K562 (cell line): ENCODE data around the gene ZDHHC1. TPM values are rescaled to one million over a fixed set of nuclear protein-coding genes. Genes with fewer than 3 reads are reported as not detected.

Experiments
- BRCA1 ChIP-seq, 2 experiments: fragments of 450-650 bp in 1 of 2; sonication (generic) in 1 of 2; formaldehyde crosslinking in 1 of 2; IDR thresholded peaks; 2 replicates each; pipeline versions ENCODE4 v1.5.0 to v1.6.1; 2017 to 2020; ENCODE audit warnings: mild to moderate bottlenecking in 1 of 2, missing genetic modification reagents in 1 of 2
- COPS2 ChIP-seq: fragments of 450-650 bp; conservative IDR thresholded peaks from 2 replicates; pipeline ENCODE4 v1.6.1; 2016; ENCODE audit warnings: mild to moderate bottlenecking, moderate library complexity
- MAZ ChIP-seq, 2 experiments: fragments of 450-650 bp in 1 of 2; sonication (generic) in 1 of 2; formaldehyde crosslinking; IDR thresholded peaks in 1 of 2; conservative IDR thresholded peaks in 1 of 2; 2 replicates each; pipeline versions ENCODE4 v1.4.0 to v1.5.0; 2020; ENCODE audit warnings: mild to moderate bottlenecking in 1 of 2, missing genetic modification reagents in 1 of 2
- RB1 ChIP-seq: fragments of 450-650 bp; IDR thresholded peaks from 2 replicates; pipeline ENCODE4 v1.6.1; 2017; ENCODE audit warnings: low read depth, mild to moderate bottlenecking
- RBFOX2 ChIP-seq: fragments of 200-400 bp; formaldehyde crosslinking; IDR thresholded peaks from 2 replicates; pipeline ENCODE4 v1.6.1; 2017; ENCODE audit warnings: low read depth, mild to moderate bottlenecking, low read length, moderate library complexity
- SETDB1 ChIP-seq: IDR thresholded peaks from one replicate; pipeline ENCODE4 v1.6.1; 2012; ENCODE audit warnings: low read length, control low read depth, inconsistent platforms
- SMARCA5 ChIP-seq: fragments of 450-650 bp; IDR thresholded peaks from 2 replicates; pipeline ENCODE4 v1.6.1; 2016
- YY1 ChIP-seq, 3 experiments: IDR thresholded peaks; 2 replicates each; pipeline ENCODE4 v1.6.1; 2011; ENCODE audit warnings: low read length in 2 of 3, mild to moderate bottlenecking in 2 of 3, moderate library complexity in 2 of 3, borderline replicate concordance in 1 of 3, control low read depth in 1 of 3, low read depth in 1 of 3; ENCODE audit not compliant: insufficient read depth in 3 of 3, insufficient replicate concordance in 2 of 3, control insufficient read depth in 1 of 3, insufficient read length in 1 of 3; ENCODE audit errors: extremely low read depth in 1 of 3
- ZBTB1 ChIP-seq: sonication (generic); formaldehyde crosslinking; IDR thresholded peaks from 2 replicates; pipeline ENCODE4 v1.8.1; 2023; ENCODE audit warnings: missing genetic modification reagents, low read depth, mild to moderate bottlenecking, borderline replicate concordance
- polyA plus RNA-seq, 8 experiments: library from polyadenylated mRNA; depleted of rRNA in 4 of 8; stranded (reverse) in 5 of 8; unstranded in 3 of 8; fragments of >200 nt; fragmentation: Nextera tagmentation in 2 of 8; fragmentation: Illumina TruSeq in 1 of 8; extraction: Ambion mirVana in 2 of 8; extraction: Trizol in 1 of 8; gene quantifications; 2 replicates each; pipeline versions ENCODE4 v1.2.1 to v1.2.3, GENCODE V29; 2011 to 2014; ENCODE audit warnings: inconsistent platforms in 1 of 8, missing spikeins in 1 of 8
- total RNA-seq, 7 experiments: library from RNA; depleted of rRNA in 6 of 7; stranded (reverse); fragments of >200 nt in 6 of 7; fragmentation: Illumina TruSeq in 2 of 7; extraction: Trizol in 2 of 7; gene quantifications; 2 replicates each; pipeline versions ENCODE4 v1.2.1 to v1.2.3, GENCODE V29; 2011 to 2021; ENCODE audit warnings: low replicate concordance in 1 of 7
- TF ChIP-seq, protein P1 (sequence below), 2 experiments: fragments of 450-650 bp; formaldehyde crosslinking in 1 of 2; IDR thresholded peaks; 2 replicates each; pipeline versions ENCODE4 v1.4.0 to v1.6.1; 2014 to 2020; ENCODE audit warnings: mild to moderate bottlenecking in 2 of 2, borderline replicate concordance in 1 of 2, low read depth in 1 of 2
- TF ChIP-seq, protein P2 (sequence below), 3 experiments: fragments of 200-800 bp in 1 of 3; fragments of 250-450 bp in 1 of 3; fragments of 450-650 bp in 1 of 3; sonication (Bioruptor Pico) in 1 of 3; sonication (Bioruptor generic) in 1 of 3; formaldehyde crosslinking in 1 of 3; IDR thresholded peaks; 2 replicates each; pipeline versions ENCODE4 v1.6.1 to v1.8.0; 2016 to 2022; ENCODE audit warnings: mild to moderate bottlenecking in 2 of 3, missing genetic modification characterization in 2 of 3, missing compliant biosample characterization in 1 of 3, moderate library complexity in 1 of 3
- TF ChIP-seq, protein P3 (sequence below): fragments of 250-450 bp; sonication (Bioruptor Pico); IDR thresholded peaks from 2 replicates; pipeline ENCODE4 v1.8.0; 2022; ENCODE audit warnings: inconsistent platforms

The ZDHHC1 gene
- total and polyA plus RNA-seq, 9 of the 15 experiments (the other 6 are each of a cell fraction or from before 2014, with no cell fraction given): 0.06 to 0.77 (median 0.25) TPM; not detected in 4

DNA sequence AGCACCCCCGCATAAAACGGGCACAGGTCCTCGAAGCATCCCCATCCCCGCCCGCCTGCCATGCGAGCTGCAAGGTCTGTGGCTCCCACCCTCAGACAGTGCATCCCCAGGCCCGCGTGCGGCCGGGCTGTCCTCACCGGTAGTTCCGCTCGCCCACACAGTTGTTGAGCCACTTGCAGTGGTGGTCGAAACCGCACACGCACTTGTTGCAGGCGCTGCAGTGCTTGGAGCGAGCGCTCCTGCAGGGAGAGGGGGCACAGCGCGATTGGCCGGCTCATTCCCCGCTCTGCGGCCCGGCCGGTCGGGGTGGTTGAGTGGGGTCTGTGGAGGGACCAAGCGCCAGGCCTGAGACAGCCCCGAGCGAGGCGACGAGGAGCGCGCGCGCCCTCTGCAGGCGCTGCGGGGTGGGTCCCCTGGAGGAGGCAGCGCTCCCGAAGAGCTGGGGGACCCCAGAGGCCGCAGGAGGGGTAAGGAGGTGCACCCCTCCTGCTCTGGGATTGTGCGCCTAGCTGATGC, 17.0 kb downstream of the ZDHHC1 start (continued):
- TF ChIP-seq, protein P1, sequence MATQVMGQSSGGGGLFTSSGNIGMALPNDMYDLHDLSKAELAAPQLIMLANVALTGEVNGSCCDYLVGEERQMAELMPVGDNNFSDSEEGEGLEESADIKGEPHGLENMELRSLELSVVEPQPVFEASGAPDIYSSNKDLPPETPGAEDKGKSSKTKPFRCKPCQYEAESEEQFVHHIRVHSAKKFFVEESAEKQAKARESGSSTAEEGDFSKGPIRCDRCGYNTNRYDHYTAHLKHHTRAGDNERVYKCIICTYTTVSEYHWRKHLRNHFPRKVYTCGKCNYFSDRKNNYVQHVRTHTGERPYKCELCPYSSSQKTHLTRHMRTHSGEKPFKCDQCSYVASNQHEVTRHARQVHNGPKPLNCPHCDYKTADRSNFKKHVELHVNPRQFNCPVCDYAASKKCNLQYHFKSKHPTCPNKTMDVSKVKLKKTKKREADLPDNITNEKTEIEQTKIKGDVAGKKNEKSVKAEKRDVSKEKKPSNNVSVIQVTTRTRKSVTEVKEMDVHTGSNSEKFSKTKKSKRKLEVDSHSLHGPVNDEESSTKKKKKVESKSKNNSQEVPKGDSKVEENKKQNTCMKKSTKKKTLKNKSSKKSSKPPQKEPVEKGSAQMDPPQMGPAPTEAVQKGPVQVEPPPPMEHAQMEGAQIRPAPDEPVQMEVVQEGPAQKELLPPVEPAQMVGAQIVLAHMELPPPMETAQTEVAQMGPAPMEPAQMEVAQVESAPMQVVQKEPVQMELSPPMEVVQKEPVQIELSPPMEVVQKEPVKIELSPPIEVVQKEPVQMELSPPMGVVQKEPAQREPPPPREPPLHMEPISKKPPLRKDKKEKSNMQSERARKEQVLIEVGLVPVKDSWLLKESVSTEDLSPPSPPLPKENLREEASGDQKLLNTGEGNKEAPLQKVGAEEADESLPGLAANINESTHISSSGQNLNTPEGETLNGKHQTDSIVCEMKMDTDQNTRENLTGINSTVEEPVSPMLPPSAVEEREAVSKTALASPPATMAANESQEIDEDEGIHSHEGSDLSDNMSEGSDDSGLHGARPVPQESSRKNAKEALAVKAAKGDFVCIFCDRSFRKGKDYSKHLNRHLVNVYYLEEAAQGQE (IDR thresholded peaks at IDR 0.05; ENCODE audit: borderline replicate concordance): peak; percentile 83
- TF ChIP-seq, protein P1 (CRISPR knock-in tag; IDR thresholded peaks at IDR 0.05; ENCODE audit: low read depth): no peak
- TF ChIP-seq RBFOX2 (0 out of 2 replicates have a peak, but pooled peaks have one; percentile 20), BRCA1 (IDR thresholded peaks at IDR 0.05) (no peak), BRCA1 (CRISPR knock-in tag; IDR thresholded peaks at IDR 0.05) (no peak), RB1 (peak; percentile 60; the same call in 1 of the 2 replicates), SETDB1 (no peak), ZBTB1 (CRISPR knock-in tag) (no peak), COPS2 (no peak), YY1 (IDR thresholded peaks at IDR 0.05; ENCODE audit: borderline replicate concordance in 1 of 3, control insufficient read depth in 1 of 3, extremely low read depth in 1 of 3, insufficient read depth in 3 of 3, insufficient read length in 1 of 3, insufficient replicate concordance in 2 of 3, low read depth in 1 of 3, low read length in 2 of 3) (peak in 1 of 3 experiments; percentile 21), MAZ (CRISPR knock-in tag; conservative IDR thresholded peaks at IDR 0.05 in 1 of 2, IDR thresholded peaks at IDR 0.05 in 1 of 2) (peak in 1 of 2 experiments; percentile 59; a peak in 2 of 4 replicates), SMARCA5 (no peak)
- TF ChIP-seq, protein P2, sequence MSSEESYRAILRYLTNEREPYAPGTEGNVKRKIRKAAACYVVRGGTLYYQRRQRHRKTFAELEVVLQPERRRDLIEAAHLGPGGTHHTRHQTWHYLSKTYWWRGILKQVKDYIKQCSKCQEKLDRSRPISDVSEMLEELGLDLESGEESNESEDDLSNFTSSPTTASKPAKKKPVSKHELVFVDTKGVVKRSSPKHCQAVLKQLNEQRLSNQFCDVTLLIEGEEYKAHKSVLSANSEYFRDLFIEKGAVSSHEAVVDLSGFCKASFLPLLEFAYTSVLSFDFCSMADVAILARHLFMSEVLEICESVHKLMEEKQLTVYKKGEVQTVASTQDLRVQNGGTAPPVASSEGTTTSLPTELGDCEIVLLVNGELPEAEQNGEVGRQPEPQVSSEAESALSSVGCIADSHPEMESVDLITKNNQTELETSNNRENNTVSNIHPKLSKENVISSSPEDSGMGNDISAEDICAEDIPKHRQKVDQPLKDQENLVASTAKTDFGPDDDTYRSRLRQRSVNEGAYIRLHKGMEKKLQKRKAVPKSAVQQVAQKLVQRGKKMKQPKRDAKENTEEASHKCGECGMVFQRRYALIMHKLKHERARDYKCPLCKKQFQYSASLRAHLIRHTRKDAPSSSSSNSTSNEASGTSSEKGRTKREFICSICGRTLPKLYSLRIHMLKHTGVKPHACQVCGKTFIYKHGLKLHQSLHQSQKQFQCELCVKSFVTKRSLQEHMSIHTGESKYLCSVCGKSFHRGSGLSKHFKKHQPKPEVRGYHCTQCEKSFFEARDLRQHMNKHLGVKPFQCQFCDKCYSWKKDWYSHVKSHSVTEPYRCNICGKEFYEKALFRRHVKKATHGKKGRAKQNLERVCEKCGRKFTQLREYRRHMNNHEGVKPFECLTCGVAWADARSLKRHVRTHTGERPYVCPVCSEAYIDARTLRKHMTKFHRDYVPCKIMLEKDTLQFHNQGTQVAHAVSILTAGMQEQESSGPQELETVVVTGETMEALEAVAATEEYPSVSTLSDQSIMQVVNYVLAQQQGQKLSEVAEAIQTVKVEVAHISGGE (CRISPR knock-in tag; IDR thresholded peaks at IDR 0.05): no peak
- TF ChIP-seq, protein P3, sequence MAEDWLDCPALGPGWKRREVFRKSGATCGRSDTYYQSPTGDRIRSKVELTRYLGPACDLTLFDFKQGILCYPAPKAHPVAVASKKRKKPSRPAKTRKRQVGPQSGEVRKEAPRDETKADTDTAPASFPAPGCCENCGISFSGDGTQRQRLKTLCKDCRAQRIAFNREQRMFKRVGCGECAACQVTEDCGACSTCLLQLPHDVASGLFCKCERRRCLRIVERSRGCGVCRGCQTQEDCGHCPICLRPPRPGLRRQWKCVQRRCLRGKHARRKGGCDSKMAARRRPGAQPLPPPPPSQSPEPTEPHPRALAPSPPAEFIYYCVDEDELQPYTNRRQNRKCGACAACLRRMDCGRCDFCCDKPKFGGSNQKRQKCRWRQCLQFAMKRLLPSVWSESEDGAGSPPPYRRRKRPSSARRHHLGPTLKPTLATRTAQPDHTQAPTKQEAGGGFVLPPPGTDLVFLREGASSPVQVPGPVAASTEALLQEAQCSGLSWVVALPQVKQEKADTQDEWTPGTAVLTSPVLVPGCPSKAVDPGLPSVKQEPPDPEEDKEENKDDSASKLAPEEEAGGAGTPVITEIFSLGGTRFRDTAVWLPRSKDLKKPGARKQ (CRISPR knock-in tag): peak; percentile 81; the same call in 1 of the 2 replicates
